Activated naive CD8-positive, alpha-beta T cell treated with anti-CD3 and anti-CD28 coated beads for 36 hours (primary cell): ENCODE measurements around the gene LMLN. TPM values are rescaled to one million over a fixed set of nuclear protein-coding genes. Genes with fewer than 3 reads are reported as not detected.
"Not testable (repeated sequence)": the region's sequence is repeated elsewhere in the genome, so short reads cannot be mapped to it uniquely, and the experiment has no call there.

Source experiments
- DNase-seq: peaks from one replicate; pipeline ENCODE4 v3.0.0; 2021
- H3K27ac Mint-ChIP-seq: one replicate; pipeline ENCODE4 v1.8.0; 2022; ENCODE audit warnings: mild to moderate bottlenecking, moderate library complexity, mixed read lengths
- H3K27me3 Mint-ChIP-seq: one replicate; pipeline ENCODE4 v1.8.0; 2022; ENCODE audit warnings: mild to moderate bottlenecking, mixed read lengths
- H3K36me3 Mint-ChIP-seq: one replicate; pipeline ENCODE4 v1.8.0; 2021; ENCODE audit warnings: mild to moderate bottlenecking, mixed read lengths
- H3K4me1 Mint-ChIP-seq: one replicate; pipeline ENCODE4 v1.8.0; 2021; ENCODE audit warnings: mixed read lengths
- H3K4me3 Mint-ChIP-seq: one replicate; pipeline ENCODE4 v1.8.0; 2022; ENCODE audit warnings: mild to moderate bottlenecking, moderate library complexity, mixed read lengths
- H3K9me3 Mint-ChIP-seq: one replicate; pipeline ENCODE4 v1.8.0; 2022; ENCODE audit warnings: mixed read lengths
- total RNA-seq, 2 experiments: library from RNA; stranded (reverse); gene quantifications; one replicate each; pipeline ENCODE4 v1.2.3, GENCODE V29; 2021

The LMLN gene
- total RNA-seq, 2 experiments from 2014 or later = 8.1 to 10.4 TPM

DNA sequence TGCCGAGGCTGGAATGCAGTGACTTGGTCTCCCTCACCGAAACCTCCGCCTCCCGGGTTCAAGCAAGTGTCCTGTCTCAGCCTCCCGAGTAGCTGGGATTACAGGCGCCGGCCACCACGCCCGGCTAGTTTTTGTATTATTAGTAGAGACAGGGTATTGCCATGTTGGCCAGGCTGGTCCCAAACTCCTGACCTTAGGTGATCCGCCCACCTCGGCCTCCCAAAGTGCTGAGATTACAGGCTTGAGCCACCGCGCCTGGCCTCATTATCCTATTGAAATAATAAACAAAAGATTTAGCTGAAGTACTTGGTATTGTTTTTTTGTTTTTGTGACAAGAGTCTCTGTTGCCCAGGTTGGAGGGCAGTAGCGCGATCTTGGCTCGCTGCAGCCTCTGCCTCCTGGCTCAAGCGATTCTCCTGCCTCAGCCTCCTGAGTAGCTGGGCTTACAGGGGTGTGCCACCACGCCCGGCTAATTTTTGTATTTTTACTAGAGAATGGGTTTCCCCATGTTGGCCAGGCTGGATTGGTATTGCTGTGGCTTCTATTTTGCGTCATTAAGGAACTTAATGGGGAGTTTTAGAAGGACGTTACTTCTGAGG is 8.5 kb upstream of the LMLN start:
- no peaks in the 10 kb centered on the region for H3K9me3 Mint-ChIP-seq
- DNase-seq = no peak
- H3K36me3 Mint-ChIP-seq = peaks cover 60% of the 10 kb centered on the region
- peak overlapping the region; percentile 99 for H3K27ac Mint-ChIP-seq
- H3K27me3 Mint-ChIP-seq = no peaks in the 10 kb centered on the region
- peaks cover 36% of the 10 kb centered on the region for H3K4me1 Mint-ChIP-seq
- H3K4me3 Mint-ChIP-seq = peak overlapping the region; percentile 95

DNA sequence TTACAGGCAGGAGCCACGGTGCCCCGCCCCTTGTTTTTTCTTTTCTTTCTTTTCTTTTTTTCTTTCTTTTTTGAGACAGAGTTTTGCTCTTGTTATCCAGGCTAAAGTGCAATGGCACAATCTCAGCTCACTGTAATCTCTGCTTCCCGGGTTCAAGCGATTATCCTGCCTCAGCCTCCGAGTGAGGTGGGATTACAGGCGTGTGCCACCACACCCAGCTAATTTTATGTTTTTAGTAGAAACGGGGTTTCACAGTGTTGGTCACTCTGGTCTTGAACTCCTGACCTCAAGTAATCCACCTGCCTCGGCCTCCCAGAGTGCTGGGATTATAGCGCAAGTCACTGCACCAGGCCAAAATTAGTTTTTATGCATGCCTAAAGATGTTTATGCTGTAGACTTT is 7.6 kb upstream of the LMLN start:
- Mint-ChIP-seq H3K27ac (peak overlapping the region; percentile 83), H3K4me1 (peaks cover 45% of the 10 kb centered on the region), H3K9me3 (no peaks in the 10 kb centered on the region), H3K27me3 (no peaks in the 10 kb centered on the region), H3K36me3 (peaks cover 69% of the 10 kb centered on the region), H3K4me3 (peak overlapping the region; percentile 95)
- DNase-seq = no peak

DNA sequence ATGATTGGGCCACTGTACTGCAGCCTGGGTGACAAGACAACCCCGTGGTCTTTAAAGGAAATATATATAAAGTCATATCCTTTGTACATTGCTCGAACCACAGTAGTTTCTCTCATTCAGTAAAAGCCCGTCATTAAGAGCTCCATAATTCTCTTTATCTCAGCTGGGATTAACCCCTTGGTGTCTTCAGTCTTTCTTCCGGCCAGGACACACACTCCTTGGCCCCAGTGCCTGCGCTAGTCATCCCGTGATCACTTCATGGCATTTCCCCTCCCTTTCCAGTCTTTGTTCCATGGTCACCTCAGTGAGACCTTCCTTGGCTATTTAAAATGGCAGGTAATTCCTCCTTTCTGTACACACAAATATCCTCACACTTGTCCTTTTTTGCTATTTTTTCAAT is 6.7 kb upstream of the LMLN start:
- H3K27ac Mint-ChIP-seq = peak overlapping the region; percentile 83
- no peaks in the 10 kb centered on the region for H3K9me3 Mint-ChIP-seq
- peaks cover 76% of the 10 kb centered on the region for H3K36me3 Mint-ChIP-seq
- H3K27me3 Mint-ChIP-seq = no peaks in the 10 kb centered on the region
- peak overlapping the region; percentile 95 for H3K4me3 Mint-ChIP-seq
- peaks cover 52% of the 10 kb centered on the region for H3K4me1 Mint-ChIP-seq
- no peak for DNase-seq

- H3K4me3 Mint-ChIP-seq = peak overlapping the region; percentile 95
- H3K9me3 Mint-ChIP-seq = no peaks in the 10 kb centered on the region
- H3K27me3 Mint-ChIP-seq = no peaks in the 10 kb centered on the region
- peak overlapping the region; percentile 83 for H3K27ac Mint-ChIP-seq
- H3K4me1 Mint-ChIP-seq = peaks cover 54% of the 10 kb centered on the region
- no peak for DNase-seq
- peaks cover 81% of the 10 kb centered on the region for H3K36me3 Mint-ChIP-seq
These were observed 6.1 kb upstream of the LMLN start for GRCh38 chr3:197953881-197954280.

DNA sequence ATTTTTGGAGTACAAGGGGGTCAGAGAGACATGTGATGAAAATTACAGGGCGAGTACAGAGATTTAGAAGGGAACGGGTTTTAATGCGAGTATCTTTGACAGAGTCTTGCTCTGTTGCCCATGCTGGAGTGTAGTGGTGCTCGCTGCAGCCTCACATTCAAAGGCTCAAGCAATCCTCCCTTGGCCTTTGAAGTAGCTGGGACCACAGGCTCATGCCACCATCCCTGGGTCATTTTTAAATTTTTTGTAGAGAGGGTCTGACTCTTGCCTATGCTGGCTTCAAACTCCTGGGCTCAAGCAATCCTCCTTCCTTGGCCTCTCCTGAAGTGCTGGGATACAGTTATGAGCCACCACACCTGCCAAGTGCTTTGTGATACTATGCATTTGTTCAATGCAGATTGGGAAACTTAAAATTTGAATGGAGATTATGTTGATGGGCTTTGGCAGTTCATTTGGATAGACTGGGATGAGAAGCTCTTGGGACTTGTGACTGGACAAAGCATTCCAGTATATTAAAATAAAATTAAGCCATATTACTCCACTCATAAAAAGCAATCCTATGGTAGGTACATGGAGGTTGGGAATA is 4.0 kb upstream of the LMLN start:
- no peak for DNase-seq
- Mint-ChIP-seq H3K9me3 (no peaks in the 10 kb centered on the region), H3K27ac (peak overlapping the region; percentile 55), H3K4me3 (peak overlapping the region; percentile 4), H3K4me1 (peaks cover 65% of the 10 kb centered on the region), H3K27me3 (no peaks in the 10 kb centered on the region), H3K36me3 (peaks cover 74% of the 10 kb centered on the region)

DNA sequence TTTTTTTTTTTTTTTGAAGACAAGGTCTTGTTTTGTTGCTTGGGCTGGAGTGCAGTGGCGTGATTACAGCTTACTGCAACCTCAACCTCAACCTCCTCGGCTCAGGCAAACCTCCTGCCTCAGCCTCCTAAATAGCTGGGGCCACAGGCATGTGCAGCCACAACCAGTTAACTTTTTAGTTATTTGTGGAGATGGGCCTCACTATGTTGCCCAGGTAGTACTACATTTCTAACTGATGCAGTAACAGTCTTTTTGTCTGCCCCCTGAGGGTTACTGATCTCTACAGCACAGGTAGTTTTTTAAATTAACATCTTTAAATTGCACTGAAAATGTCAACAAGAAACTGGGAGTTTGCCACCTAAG is 3.4 kb upstream of the LMLN start:
- peaks cover 68% of the 10 kb centered on the region for H3K36me3 Mint-ChIP-seq
- no peak overlapping the region for H3K4me3 Mint-ChIP-seq
- peak overlapping the region; percentile 36 for H3K27ac Mint-ChIP-seq
- peaks cover 70% of the 10 kb centered on the region for H3K4me1 Mint-ChIP-seq
- H3K27me3 Mint-ChIP-seq = no peaks in the 10 kb centered on the region
- no peak for DNase-seq
- no peaks in the 10 kb centered on the region for H3K9me3 Mint-ChIP-seq

GRCh38 chr3:197957790-197958133 is 2.3 kb upstream of the LMLN start:
- Mint-ChIP-seq H3K9me3 (no peaks in the 10 kb centered on the region), H3K4me3 (no peak overlapping the region), H3K27ac (peak overlapping the region; percentile 36), H3K27me3 (no peaks in the 10 kb centered on the region), H3K36me3 (peaks cover 59% of the 10 kb centered on the region), H3K4me1 (peaks cover 75% of the 10 kb centered on the region)
- DNase-seq = no peak

- H3K9me3 Mint-ChIP-seq = no peaks in the 10 kb centered on the region
- H3K27ac Mint-ChIP-seq = peak overlapping the region; percentile 32
- DNase-seq = no peak
- H3K4me3 Mint-ChIP-seq = peak overlapping the region; percentile 94
- peaks cover 53% of the 10 kb centered on the region for H3K36me3 Mint-ChIP-seq
- peaks cover 74% of the 10 kb centered on the region for H3K4me1 Mint-ChIP-seq
- no peaks in the 10 kb centered on the region for H3K27me3 Mint-ChIP-seq
These were observed 1.7 kb upstream of the LMLN start for GRCh38 chr3:197958346-197958745.

DNA sequence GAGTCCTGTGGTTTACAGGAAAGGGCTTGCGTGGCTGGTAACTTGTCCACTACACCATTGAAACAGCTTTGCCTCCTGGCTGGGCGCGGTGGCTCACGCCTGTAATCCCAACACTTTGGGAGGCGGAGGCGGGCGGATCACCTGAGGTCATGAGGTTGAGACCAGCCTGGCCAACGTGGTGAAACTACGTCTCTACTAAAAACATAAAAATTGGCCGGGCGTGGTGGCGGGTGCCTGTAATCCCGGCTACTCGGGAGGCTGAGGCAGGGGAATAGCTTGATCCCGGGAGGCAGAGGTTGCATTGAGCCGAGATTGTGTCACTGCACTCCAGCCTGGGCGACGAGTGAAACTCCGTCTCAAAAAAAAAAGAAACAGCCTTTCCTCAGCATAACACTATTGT is 1.2 kb upstream of the LMLN start:
- not testable (repeated sequence) for H3K9me3 Mint-ChIP-seq, DNase-seq, H3K27me3 Mint-ChIP-seq
- H3K4me1 Mint-ChIP-seq = peaks cover 73% of the 10 kb centered on the region
- H3K36me3 Mint-ChIP-seq = peaks cover 48% of the 10 kb centered on the region
- H3K4me3 Mint-ChIP-seq = peak overlapping the region; percentile 94
- H3K27ac Mint-ChIP-seq = peak overlapping the region; percentile 99

- no peak for DNase-seq
- H3K27me3 Mint-ChIP-seq = no peaks in the 10 kb centered on the region
- peaks cover 66% of the 10 kb centered on the region for H3K4me1 Mint-ChIP-seq
- peak overlapping the region; percentile 94 for H3K4me3 Mint-ChIP-seq
- H3K36me3 Mint-ChIP-seq = peaks cover 42% of the 10 kb centered on the region
- H3K27ac Mint-ChIP-seq = peak overlapping the region; percentile 99
- H3K9me3 Mint-ChIP-seq = no peaks in the 10 kb centered on the region
These were observed 522 bp upstream of the LMLN start for GRCh38 chr3:197959500-197959890.

- H3K4me1 Mint-ChIP-seq = peaks cover 58% of the 10 kb centered on the region
- peak; percentile 72 for DNase-seq
- H3K27me3 Mint-ChIP-seq = no peaks in the 10 kb centered on the region
- H3K27ac Mint-ChIP-seq = peak overlapping the region; percentile 99
- peaks cover 30% of the 10 kb centered on the region for H3K36me3 Mint-ChIP-seq
- no peaks in the 10 kb centered on the region for H3K9me3 Mint-ChIP-seq
- peak overlapping the region; percentile 94 for H3K4me3 Mint-ChIP-seq
These were observed 921 bp downstream of the LMLN start for GRCh38 chr3:197960694-197961581.

GRCh38 chr3:197961582-197961945 is 1.5 kb downstream of the LMLN start:
- no peaks in the 10 kb centered on the region for H3K27me3 Mint-ChIP-seq
- DNase-seq = no peak
- H3K4me1 Mint-ChIP-seq = peaks cover 56% of the 10 kb centered on the region

DNA sequence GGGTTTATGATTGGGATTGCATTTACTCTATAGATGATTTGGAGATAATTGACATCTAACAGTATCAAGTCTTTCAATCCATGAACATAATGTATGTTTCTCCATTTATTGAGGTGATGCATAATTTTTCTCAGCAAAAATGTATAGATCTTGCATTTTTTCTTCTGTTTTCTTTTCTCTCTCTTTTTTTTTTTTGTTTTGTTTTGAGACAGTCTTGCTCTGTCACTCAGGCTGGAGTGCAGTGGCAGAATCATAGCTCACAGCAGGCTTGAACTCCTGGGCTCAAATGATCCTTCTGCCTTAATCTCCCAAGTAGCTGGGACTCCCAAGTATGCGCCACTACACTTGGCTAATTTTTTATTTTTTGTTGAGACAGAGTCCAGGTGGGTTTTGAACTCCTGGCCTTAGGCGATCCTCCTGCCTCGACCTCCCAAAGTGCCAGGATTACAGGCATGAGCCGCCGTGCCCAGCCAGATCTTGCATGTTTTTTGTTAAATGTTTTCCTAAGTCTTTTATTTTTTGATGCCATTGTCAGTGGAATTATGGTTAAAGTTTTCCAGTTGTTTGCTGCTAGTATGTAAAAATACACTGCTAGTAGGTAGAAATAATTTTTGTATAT is 3.1 kb downstream of the LMLN start:
- Mint-ChIP-seq H3K27ac (no peak overlapping the region), H3K36me3 (peaks cover 29% of the 10 kb centered on the region), H3K4me1 (peaks cover 44% of the 10 kb centered on the region), H3K9me3 (peaks cover 11% of the 10 kb centered on the region), H3K27me3 (no peaks in the 10 kb centered on the region), H3K4me3 (no peak overlapping the region)
- no peak for DNase-seq

More at GRCh38 chr3:197961582-197961945, 1.5 kb downstream of the LMLN start:
- peak overlapping the region; percentile 94 for H3K4me3 Mint-ChIP-seq
- peaks cover 31% of the 10 kb centered on the region for H3K36me3 Mint-ChIP-seq
- H3K9me3 Mint-ChIP-seq = peaks cover 2% of the 10 kb centered on the region
- H3K27ac Mint-ChIP-seq = peak overlapping the region; percentile 99

- Mint-ChIP-seq H3K4me1 (peaks cover 15% of the 10 kb centered on the region), H3K9me3 (peaks cover 12% of the 10 kb centered on the region), H3K36me3 (peaks cover 31% of the 10 kb centered on the region)
- not testable (repeated sequence) for H3K27ac Mint-ChIP-seq, H3K4me3 Mint-ChIP-seq, DNase-seq, H3K27me3 Mint-ChIP-seq
These were observed 7.4 kb downstream of the LMLN start for GRCh38 chr3:197967337-197967989.

DNA sequence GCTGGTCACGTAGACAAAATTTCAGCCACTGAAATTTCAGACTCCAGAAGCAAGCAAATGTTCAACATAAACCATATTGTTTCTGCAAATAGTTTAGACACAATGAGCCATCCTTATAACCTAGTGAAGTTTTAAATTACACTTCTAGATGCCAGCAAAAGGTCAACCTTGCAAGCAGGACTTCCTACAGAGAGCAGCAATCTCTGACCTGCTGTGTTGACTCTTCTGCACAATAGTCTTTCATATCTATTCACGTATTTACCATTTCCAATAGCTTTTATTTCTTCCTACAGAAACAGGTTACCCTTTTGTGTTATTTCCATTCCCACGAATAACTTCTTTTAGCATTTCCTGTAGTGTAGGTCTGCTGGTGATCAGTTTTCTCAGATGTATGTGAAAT is 10.6 kb downstream of the LMLN start:
- no peak overlapping the region for H3K27ac Mint-ChIP-seq
- H3K27me3 Mint-ChIP-seq = no peaks in the 10 kb centered on the region
- no peak overlapping the region for H3K4me3 Mint-ChIP-seq
- H3K4me1 Mint-ChIP-seq = peaks cover 10% of the 10 kb centered on the region
- H3K36me3 Mint-ChIP-seq = peaks cover 37% of the 10 kb centered on the region
- DNase-seq = no peak
- H3K9me3 Mint-ChIP-seq = peaks cover 12% of the 10 kb centered on the region
